ENCODE measurements around the gene SPTLC1. TPM values are rescaled to one million over a fixed set of nuclear protein-coding genes. Genes with fewer than 3 reads are reported as not detected.
"Not testable (repeated sequence)": the region's sequence is repeated elsewhere in the genome, so short reads cannot be mapped to it uniquely, and the experiment has no call there.

SPTLC1 gene
- total RNA-seq, 1 donor = 44.0 TPM

DNA sequence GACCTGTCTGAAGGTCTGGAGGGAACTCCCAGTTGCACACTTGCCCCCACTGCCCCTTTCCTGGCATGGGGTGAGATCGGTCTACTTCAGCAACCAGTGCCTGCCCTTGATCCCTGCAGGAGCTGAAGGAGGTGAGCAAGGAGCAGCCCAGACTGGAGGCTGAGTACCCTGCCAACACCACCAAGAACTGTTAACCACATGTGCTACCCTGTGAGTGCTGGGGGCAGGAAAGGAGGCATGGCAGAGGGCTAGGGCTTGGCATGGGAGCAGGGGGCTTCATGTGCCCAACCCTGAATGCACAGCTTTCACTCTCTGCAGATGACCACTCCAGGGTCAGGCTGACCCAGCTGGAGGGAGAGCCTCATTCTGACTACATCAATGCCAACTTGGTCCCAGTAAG, 17.3 kb upstream of the SPTLC1 start:
- no peaks in the 10 kb centered on the region for H3K9me3 ChIP-seq (ENCODE audit: low read depth, low read length)
- no peak overlapping the region for H3K4me3 ChIP-seq (ENCODE audit: low read length)
- no peaks in the 10 kb centered on the region for H3K27me3 ChIP-seq (ENCODE audit: insufficient read depth, low read length)
- peaks cover 5% of the 10 kb centered on the region for H3K4me1 ChIP-seq (ENCODE audit: insufficient read depth, low read length)

- H3K4me1 ChIP-seq (ENCODE audit: insufficient read depth, low read length) = peaks cover 12% of the 10 kb centered on the region
- H3K27me3 ChIP-seq (ENCODE audit: insufficient read depth, low read length) = no peaks in the 10 kb centered on the region
- H3K4me3 ChIP-seq (ENCODE audit: low read length) = no peak overlapping the region
- no peaks in the 10 kb centered on the region for H3K9me3 ChIP-seq (ENCODE audit: low read depth, low read length)
These were observed 7.6 kb upstream of the SPTLC1 start for GRCh38 chr9:92122800-92123199.

DNA sequence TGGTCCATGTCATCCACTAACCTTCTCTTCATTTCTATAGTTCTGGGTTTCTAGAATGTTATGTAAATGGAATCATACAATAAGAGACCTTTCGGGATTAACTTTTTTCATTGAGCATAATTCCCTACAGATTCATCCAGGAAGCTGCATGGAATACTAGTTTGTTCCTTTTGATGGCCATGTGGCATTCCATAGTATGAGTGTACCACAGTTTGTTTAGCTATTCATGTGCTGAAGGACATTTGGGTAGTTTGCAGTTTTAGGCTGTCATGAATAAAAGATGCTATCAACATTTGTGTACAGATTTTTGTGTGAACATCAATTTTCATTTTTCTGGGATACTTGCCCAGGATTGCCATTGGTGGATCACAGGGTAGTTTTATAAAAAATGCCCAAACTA, 6.8 kb upstream of the SPTLC1 start:
- H3K27me3 ChIP-seq (ENCODE audit: insufficient read depth, low read length) = no peaks in the 10 kb centered on the region
- peaks cover 12% of the 10 kb centered on the region for H3K4me1 ChIP-seq (ENCODE audit: insufficient read depth, low read length)

DNA sequence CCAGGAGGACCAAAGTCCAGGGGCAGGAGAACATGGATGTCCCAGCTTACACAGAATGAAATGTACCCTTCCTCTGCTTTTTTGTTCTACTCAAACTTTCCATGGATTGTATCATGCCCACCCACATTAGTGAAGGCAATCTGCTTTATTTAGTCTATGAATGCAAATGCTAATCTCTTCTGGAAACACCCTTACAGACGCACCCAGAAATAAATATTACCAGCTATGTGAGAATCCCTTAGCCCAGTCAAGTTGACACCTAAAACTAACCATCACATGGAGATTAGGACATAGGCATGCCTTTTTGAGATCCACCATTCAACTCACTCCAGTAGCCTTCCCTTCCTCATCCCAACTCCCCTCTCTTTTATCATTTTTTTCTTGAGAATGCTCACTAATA, 6.1 kb upstream of the SPTLC1 start:
- Histone ChIP-seq H3K4me3 (ENCODE audit: low read length) (no peak overlapping the region), H3K27me3 (ENCODE audit: insufficient read depth, low read length) (no peaks in the 10 kb centered on the region), H3K9me3 (ENCODE audit: low read depth, low read length) (no peaks in the 10 kb centered on the region), H3K4me1 (ENCODE audit: insufficient read depth, low read length) (peaks cover 12% of the 10 kb centered on the region)

More for the DNA sequence above, 6.8 kb upstream of the SPTLC1 start:
- no peaks in the 10 kb centered on the region for H3K9me3 ChIP-seq (ENCODE audit: low read depth, low read length)
- no peak overlapping the region for H3K4me3 ChIP-seq (ENCODE audit: low read length)

DNA sequence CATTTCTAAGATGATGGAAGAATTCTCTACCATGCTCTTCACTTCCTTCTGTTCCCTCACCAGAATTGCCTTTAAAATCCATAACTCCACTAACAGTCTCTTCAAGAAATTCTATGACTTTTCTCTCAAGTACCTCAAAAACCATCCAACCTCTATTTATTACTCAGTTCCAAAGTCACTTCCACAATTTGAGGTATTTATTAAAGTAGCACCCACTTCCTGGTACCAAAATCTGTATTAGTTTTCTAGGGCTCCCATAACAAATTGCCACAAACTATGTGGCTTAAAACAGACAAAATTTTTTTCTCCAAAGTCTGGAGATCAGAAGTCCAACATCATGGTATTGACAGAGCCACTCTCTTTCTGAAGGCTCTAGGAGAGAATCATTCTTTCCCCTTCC, 4.9 kb upstream of the SPTLC1 start:
- H3K9me3 ChIP-seq (ENCODE audit: low read depth, low read length) = no peaks in the 10 kb centered on the region
- no peak overlapping the region for H3K4me3 ChIP-seq (ENCODE audit: low read length)
- peaks cover 12% of the 10 kb centered on the region for H3K4me1 ChIP-seq (ENCODE audit: insufficient read depth, low read length)
- H3K27me3 ChIP-seq (ENCODE audit: insufficient read depth, low read length) = no peaks in the 10 kb centered on the region

GRCh38 chr9:92119586-92119985, 4.4 kb upstream of the SPTLC1 start:
- Histone ChIP-seq H3K27me3 (ENCODE audit: insufficient read depth, low read length) (no peaks in the 10 kb centered on the region), H3K4me1 (ENCODE audit: insufficient read depth, low read length) (peaks cover 14% of the 10 kb centered on the region), H3K4me3 (ENCODE audit: low read length) (no peak overlapping the region), H3K9me3 (ENCODE audit: low read depth, low read length) (no peaks in the 10 kb centered on the region)

DNA sequence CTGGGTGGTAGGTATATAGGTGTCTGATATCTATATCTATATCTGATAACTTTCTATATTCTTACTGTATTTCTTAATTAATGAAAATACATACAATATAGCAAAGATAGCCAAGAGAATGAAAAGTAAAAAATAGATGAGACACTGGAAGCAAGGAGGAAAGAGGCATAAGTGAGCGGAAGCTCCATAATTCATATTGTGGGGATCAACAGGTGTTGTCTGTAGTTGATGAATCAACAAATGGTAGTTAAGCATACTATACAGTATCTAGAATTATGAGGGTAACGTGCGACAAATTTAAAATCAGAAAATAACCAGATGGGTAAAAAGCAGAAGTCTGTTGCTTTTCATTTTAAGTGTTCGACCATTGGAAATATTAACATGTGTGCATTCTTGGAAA, 7.1 kb downstream of the SPTLC1 start:
- Histone ChIP-seq H3K4me3 (ENCODE audit: low read length) (no peak overlapping the region), H3K4me1 (ENCODE audit: insufficient read depth, low read length) (no peaks in the 10 kb centered on the region), H3K27me3 (ENCODE audit: insufficient read depth, low read length) (no peaks in the 10 kb centered on the region), H3K9me3 (ENCODE audit: low read depth, low read length) (no peaks in the 10 kb centered on the region)

DNA sequence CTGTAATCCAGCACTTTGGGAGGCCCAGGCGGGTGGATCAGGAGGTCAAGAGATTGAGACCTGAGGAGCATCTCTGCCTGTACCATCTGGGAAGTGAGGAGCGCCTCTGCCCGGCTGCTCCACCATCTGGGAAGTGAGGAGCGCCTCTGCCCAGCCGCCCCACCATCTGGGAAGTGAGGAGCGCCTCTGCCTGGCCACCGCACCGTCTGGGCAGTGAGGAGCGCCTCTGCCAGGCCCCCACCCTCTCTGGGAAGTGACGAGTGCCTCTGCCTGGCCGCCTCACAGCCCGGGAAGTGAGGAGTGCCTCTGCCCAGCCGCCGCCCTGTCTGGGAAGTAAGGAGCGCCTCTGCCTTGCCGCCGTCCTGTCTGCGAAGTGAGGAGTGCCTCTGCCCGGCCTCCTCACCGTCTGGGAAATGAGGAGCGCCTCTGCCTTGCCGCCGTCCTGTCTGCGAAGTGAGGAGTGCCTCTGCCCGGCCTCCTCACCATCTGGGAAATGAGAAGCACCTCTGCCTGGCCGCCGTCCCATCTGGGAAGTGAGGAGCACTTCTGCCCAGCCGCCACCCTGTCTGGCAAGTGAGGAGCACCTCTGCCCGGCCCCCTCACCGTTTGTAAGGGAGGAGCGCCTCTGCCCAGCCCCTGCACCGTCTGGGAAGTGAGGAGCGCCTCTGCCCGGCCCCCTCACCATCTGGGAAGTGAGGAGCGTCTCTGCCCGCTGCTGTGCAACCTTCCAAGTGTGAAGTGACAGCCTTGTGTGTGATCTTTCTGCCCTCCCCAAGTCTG, 9.6 kb downstream of the SPTLC1 start:
- H3K27me3 ChIP-seq (ENCODE audit: insufficient read depth, low read length); H3K9me3 ChIP-seq (ENCODE audit: low read depth, low read length); H3K4me1 ChIP-seq (ENCODE audit: insufficient read depth, low read length); H3K4me3 ChIP-seq (ENCODE audit: low read length): not testable (repeated sequence)

GRCh38 chr9:92103601-92104000, 11.6 kb downstream of the SPTLC1 start:
- H3K4me1 ChIP-seq (ENCODE audit: insufficient read depth, low read length); H3K27me3 ChIP-seq (ENCODE audit: insufficient read depth, low read length); H3K9me3 ChIP-seq (ENCODE audit: low read depth, low read length); H3K4me3 ChIP-seq (ENCODE audit: low read length): not testable (repeated sequence)

DNA sequence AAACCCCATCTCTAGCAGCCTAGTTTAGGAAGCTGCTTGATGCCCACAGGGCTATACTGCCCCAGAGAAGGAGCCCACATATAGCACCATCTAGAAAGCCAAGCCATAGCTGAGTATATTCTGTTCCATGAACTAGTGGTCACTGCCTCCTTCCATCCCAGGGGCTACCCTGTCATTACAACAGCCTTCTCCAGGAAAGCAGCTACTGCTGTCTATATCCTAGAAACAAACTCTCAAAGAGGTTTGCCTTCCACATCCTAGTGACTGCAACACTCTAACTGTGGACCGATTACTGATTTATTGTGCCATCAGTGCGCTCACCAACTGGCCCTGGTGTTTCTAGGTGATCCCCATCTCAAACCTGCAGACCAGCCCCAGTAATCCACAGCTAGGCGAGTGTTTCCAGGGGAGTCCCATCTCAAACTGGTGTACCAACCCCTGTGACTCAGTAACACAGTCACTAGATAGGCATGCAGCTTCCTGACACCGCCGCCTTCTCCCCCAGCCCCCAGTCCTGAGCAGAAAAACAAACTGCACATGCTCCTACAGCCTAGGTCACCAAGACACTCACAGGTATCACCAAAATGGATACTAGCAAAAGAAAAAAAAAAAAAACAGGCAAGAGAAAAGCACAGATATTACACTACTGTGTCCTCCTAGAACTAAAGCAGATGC, 14.8 kb downstream of the SPTLC1 start:
- no peaks in the 10 kb centered on the region for H3K4me1 ChIP-seq (ENCODE audit: insufficient read depth, low read length)

DNA sequence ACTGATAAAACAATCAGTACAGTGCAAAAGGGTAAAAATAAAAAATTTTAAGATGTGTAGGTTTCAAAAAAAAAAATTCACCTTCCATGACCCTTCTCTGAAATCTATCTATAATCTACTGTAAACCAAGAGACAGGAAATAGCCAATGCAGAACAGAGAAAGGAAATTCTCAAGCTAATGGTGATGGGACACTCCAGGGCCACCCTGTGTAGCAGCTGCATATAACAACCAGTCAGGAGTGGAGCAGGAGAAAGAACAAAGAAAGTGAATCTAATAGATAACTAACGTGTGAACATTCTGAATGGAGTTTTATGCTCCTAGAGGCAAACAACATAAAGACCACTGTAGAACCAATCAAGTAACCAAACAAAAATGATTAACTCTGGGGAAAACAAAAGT, 16.6 kb downstream of the SPTLC1 start:
- H3K27me3 ChIP-seq (ENCODE audit: insufficient read depth, low read length) = no peaks in the 10 kb centered on the region
- no peak overlapping the region for H3K4me3 ChIP-seq (ENCODE audit: low read length)
- no peaks in the 10 kb centered on the region for H3K4me1 ChIP-seq (ENCODE audit: insufficient read depth, low read length)
- no peaks in the 10 kb centered on the region for H3K9me3 ChIP-seq (ENCODE audit: low read depth, low read length)

More for the DNA sequence above, 14.8 kb downstream of the SPTLC1 start:
- Histone ChIP-seq H3K4me3 (ENCODE audit: low read length) (no peak overlapping the region), H3K27me3 (ENCODE audit: insufficient read depth, low read length) (no peaks in the 10 kb centered on the region), H3K9me3 (ENCODE audit: low read depth, low read length) (no peaks in the 10 kb centered on the region)

DNA sequence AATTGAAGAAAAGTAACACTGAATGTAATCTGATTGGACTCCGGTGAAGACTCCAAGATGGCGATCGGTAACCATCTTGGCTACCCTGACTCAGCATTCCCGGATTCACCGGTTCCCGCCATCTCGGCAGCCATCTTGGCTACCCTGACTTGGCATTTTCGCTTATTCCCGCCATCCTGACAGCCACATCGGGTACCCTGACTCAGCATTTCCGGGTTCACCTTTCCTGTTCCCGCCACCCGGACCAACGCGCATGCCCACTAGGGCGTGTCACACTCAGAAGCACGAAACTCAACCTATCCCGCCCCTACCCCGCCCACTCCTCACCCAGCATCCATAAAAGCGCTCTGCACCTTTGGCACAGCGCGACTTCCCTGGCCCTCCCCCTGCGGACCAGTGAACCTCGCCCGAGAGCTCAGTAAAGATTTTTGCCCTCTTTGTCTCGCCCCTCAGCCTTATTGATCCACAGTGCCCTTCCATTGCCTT, 17.2 kb downstream of the SPTLC1 start:
- Histone ChIP-seq H3K9me3 (ENCODE audit: low read depth, low read length) (no peaks in the 10 kb centered on the region), H3K27me3 (ENCODE audit: insufficient read depth, low read length) (no peaks in the 10 kb centered on the region), H3K4me1 (ENCODE audit: insufficient read depth, low read length) (no peaks in the 10 kb centered on the region), H3K4me3 (ENCODE audit: low read length) (peak overlapping the region; percentile 19)

DNA sequence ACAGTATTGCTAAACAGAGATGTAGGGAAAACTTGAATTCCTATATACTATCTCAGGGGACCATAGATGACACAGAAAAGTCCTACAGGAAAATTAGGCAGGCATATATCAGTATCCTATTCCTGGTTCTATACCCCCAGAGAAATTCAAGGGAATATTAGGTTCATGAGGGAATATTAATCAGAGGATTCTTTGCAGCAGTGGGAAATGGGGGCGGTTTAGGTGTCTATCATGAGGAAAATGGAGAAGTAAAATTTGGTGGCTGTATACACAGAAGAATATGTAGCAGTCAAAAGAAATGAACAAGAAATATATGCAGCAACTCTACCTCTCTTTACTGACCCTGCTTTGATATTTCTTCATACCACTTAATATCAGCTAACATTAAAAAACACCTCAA, 20.0 kb downstream of the SPTLC1 start:
- Histone ChIP-seq H3K9me3 (ENCODE audit: low read depth, low read length) (no peaks in the 10 kb centered on the region), H3K4me3 (ENCODE audit: low read length) (no peak overlapping the region), H3K27me3 (ENCODE audit: insufficient read depth, low read length) (no peaks in the 10 kb centered on the region), H3K4me1 (ENCODE audit: insufficient read depth, low read length) (no peaks in the 10 kb centered on the region)

- H3K9me3 ChIP-seq (ENCODE audit: low read depth, low read length) = no peaks in the 10 kb centered on the region
- H3K4me3 ChIP-seq (ENCODE audit: low read length) = no peak overlapping the region
- H3K27me3 ChIP-seq (ENCODE audit: insufficient read depth, low read length) = no peaks in the 10 kb centered on the region
- no peaks in the 10 kb centered on the region for H3K4me1 ChIP-seq (ENCODE audit: insufficient read depth, low read length)
These were observed 20.6 kb downstream of the SPTLC1 start for GRCh38 chr9:92094655-92095054.

GRCh38 chr9:92077888-92078287, 37.3 kb downstream of the SPTLC1 start:
- H3K9me3 ChIP-seq (ENCODE audit: low read depth, low read length) = no peaks in the 10 kb centered on the region
- H3K4me1 ChIP-seq (ENCODE audit: insufficient read depth, low read length) = no peaks in the 10 kb centered on the region
- H3K4me3 ChIP-seq (ENCODE audit: low read length) = no peak overlapping the region
- H3K27me3 ChIP-seq (ENCODE audit: insufficient read depth, low read length) = no peaks in the 10 kb centered on the region

- no peaks in the 10 kb centered on the region for H3K4me1 ChIP-seq (ENCODE audit: insufficient read depth, low read length)
- no peak overlapping the region for H3K4me3 ChIP-seq (ENCODE audit: low read length)
- no peaks in the 10 kb centered on the region for H3K27me3 ChIP-seq (ENCODE audit: insufficient read depth, low read length)
- no peaks in the 10 kb centered on the region for H3K9me3 ChIP-seq (ENCODE audit: low read depth, low read length)
These were observed 43.6 kb downstream of the SPTLC1 start for GRCh38 chr9:92071634-92072033.
